CD4-positive, alpha-beta memory T cell (primary cell): Measurements from ENCODE around the gene HOXD10. TPM values are rescaled to one million over a fixed set of nuclear protein-coding genes. Genes with fewer than 3 reads are reported as not detected.

Experiments
- CTCF ChIA-PET: fragments of 350-600 bp; sonication (Branson Sonifier 250); formaldehyde crosslinking; loops from one replicate; lab custom pipeline; 2021; ENCODE audit warnings: inconsistent platforms; ENCODE audit not compliant: partially characterized antibody; lab: Charles Lee
- POLR2A ChIA-PET: fragments of 350-600 bp; sonication (Branson Sonifier 250); formaldehyde crosslinking; loops from one replicate; lab custom pipeline; 2021; ENCODE audit not compliant: partially characterized antibody; lab: Charles Lee
- DNase-seq, 5 donors: peaks; one replicate each; pipeline versions ENCODE4 v3.0.0 to v3.0.0-alpha.2; 2020 to 2022; ENCODE audit warnings: mixed read lengths in 1 of 5
- H3K27ac ChIP-seq: one replicate; pipeline ENCODE4 v1.7.0; 2013; ENCODE audit warnings: low read depth, low read length
- H3K27me3 ChIP-seq: 2 replicates; pipeline ENCODE4 v1.7.0; 2013; ENCODE audit warnings: mild to moderate bottlenecking, low read length, moderate library complexity; ENCODE audit not compliant: insufficient read depth
- H3K36me3 ChIP-seq: 2 replicates; pipeline ENCODE4 v1.7.0; 2013; ENCODE audit warnings: mild to moderate bottlenecking, low read length, moderate library complexity; ENCODE audit not compliant: insufficient read depth
- H3K4me1 ChIP-seq: 2 replicates; pipeline ENCODE4 v1.7.0; 2013; ENCODE audit warnings: mild to moderate bottlenecking, low read length, moderate library complexity; ENCODE audit not compliant: insufficient read depth
- H3K4me3 ChIP-seq, 2 donors: one replicate each; pipeline ENCODE4 v1.7.0; 2013; ENCODE audit warnings: low read length in 2 of 2, mild to moderate bottlenecking in 1 of 2
- H3K9me3 ChIP-seq, 2 donors: one replicate each; pipeline ENCODE4 v1.7.0; 2013; ENCODE audit warnings: low read length in 2 of 2, control low read depth in 1 of 2; ENCODE audit not compliant: control insufficient read depth in 1 of 2
- H3K27ac Mint-ChIP-seq, 7 donors: one replicate each; pipeline ENCODE4 v1.8.0; 2020 to 2021; ENCODE audit warnings: mixed read lengths in 7 of 7, mild to moderate bottlenecking in 6 of 7, inconsistent platforms in 3 of 7, moderate library complexity in 3 of 7
- H3K27me3 Mint-ChIP-seq, 2 donors: one replicate each; pipeline ENCODE4 v1.8.0; 2020 to 2021; ENCODE audit warnings: mixed read lengths in 2 of 2
- H3K36me3 Mint-ChIP-seq, 2 donors: one replicate each; pipeline ENCODE4 v1.8.0; 2020 to 2021; ENCODE audit warnings: mixed read lengths in 2 of 2, inconsistent platforms in 1 of 2, mild to moderate bottlenecking in 1 of 2
- H3K4me1 Mint-ChIP-seq, 4 donors: one replicate each; pipeline ENCODE4 v1.8.0; 2020 to 2021; ENCODE audit warnings: mixed read lengths in 4 of 4, mild to moderate bottlenecking in 1 of 4
- H3K4me3 Mint-ChIP-seq, 8 donors: one replicate each; pipeline ENCODE4 v1.8.0; 2020 to 2021; ENCODE audit warnings: mixed read lengths in 8 of 8, mild to moderate bottlenecking in 7 of 8, moderate library complexity in 6 of 8, inconsistent platforms in 3 of 8
- H3K9me3 Mint-ChIP-seq, 8 donors: one replicate each; pipeline ENCODE4 v1.8.0; 2020 to 2021; ENCODE audit warnings: mixed read lengths in 8 of 8, mild to moderate bottlenecking in 5 of 8, inconsistent platforms in 3 of 8, moderate library complexity in 1 of 8
- intact Hi-C: fragments of 100-400 bp; cut with micrococcal nuclease; formaldehyde crosslinking; loops from one replicate; pipeline ENCODE4 v1.15.1; 2023
- polyA plus RNA-seq, 2 donors: library from polyadenylated mRNA; unstranded; fragments of 300-500 nt; fragmentation: Illumina TruSeq; gene quantifications; one replicate each; pipeline ENCODE4 v1.2.3, GENCODE V29; 2021
- total RNA-seq, 2 experiments: library from RNA; stranded (reverse); gene quantifications; one replicate each; pipeline ENCODE4 v1.2.3, GENCODE V29; 2021

HOXD10 gene
- total and polyA plus RNA-seq, 4 experiments from 2014 or later: not detected

DNA sequence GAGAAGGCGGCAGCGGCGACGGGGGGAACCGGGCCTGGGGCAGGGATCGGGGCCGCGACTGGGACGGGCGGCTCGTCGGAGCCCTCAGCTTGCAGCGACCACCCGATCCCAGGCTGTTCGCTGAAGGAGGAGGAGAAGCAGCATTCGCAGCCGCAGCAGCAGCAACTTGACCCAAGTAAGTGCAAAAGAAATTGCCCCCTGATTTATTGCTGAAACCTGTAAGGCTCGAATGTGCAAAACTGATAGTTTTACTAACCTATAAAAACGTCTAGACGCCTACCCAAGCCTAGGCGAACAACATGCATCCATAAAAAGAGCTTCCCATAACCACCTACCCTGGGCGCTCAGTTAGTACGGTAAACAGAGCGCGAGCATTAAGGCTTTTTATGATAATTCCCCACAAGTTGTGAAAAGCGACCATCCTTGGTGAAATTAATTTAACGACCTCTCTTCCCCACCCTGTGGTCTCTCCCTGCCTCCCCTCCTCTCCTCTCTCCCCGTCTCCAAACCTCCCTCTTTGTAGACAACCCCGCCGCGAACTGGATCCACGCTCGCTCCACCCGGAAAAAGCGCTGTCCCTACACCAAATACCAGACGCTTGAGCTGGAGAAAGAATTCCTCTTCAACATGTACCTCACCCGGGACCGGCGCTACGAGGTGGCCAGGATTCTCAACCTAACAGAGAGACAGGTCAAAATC is 7.0 kb downstream of the HOXD10 start:
- peak overlapping the region in 7 of 8 donors; percentile 23 to 75 (median 44) for H3K4me3 Mint-ChIP-seq
- H3K27ac Mint-ChIP-seq: peak overlapping the region in 4 of 7 donors; percentile 3 to 89 (median 63)
- H3K27me3 Mint-ChIP-seq: peaks cover 69 to 71% of the 10 kb centered on the region in 2 donors
- no peak for DNase-seq
- Histone ChIP-seq H3K9me3 (no peaks in the 10 kb centered on the region), H3K27me3 (peaks cover 82% of the 10 kb centered on the region), H3K4me3 (no peak overlapping the region), H3K36me3 (no peaks in the 10 kb centered on the region), H3K4me1 (peaks cover 23% of the 10 kb centered on the region), H3K27ac (no peak overlapping the region)
- peaks cover 4 to 39% (median 20%) of the 10 kb centered on the region in 4 donors for H3K4me1 Mint-ChIP-seq
- peaks cover 0 to 32% (median 7%) of the 10 kb centered on the region in 8 donors for H3K9me3 Mint-ChIP-seq
- ChIA-PET CTCF (interaction anchor here (1.9 kb wide), 1 partner anchor 332 kb away, joined by 5 read pairs; no protein-coding TSS in a partner anchor), POLR2A (no interaction called here)
- H3K36me3 Mint-ChIP-seq: peaks cover 0 to 7% of the 10 kb centered on the region in 2 donors
- intact Hi-C loops: no loop called here

DNA sequence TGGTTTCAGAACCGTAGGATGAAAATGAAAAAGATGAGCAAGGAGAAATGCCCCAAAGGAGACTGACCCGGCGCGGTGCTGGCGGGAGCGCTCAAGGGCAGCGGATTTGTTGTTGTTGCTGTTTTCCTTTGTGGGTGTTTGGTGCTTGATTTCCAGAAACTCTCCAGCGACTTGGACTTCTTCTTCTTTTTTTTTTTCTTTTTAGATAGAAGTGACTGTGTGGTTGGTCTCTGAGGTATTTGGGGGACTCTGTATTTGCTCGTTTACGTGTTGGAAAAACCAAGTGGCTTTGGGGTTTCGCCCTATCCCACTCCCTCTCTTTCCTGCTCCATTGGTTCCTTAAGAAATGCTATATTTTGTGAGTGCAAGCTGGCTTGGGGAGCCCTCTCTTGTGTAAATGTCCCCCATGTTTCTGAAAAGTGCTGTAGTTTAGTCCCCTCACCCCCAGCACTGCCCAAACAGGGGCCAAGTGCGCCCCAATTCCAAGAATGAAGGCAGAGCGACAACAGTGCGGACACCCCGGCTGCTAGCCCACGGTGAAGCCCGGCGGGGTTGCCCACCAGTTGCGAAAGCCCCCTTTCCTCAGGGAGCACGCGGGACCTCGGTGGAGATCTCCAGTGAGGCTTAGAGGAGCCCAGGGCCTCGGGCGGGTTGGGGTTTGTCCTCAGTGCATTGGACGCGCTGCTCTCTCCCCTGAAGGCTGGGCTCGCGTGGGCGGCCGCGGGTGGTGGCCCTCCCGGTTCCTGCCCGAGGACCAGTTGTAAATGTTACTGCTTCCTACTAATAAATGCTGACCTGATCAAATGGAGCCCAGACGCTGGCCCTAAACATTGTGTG is 7.8 kb downstream of the HOXD10 start:
- Mint-ChIP-seq H3K27ac (peak overlapping the region in 4 of 7 donors; percentile 35 to 89 (median 59)), H3K27me3 (peaks cover 68% of the 10 kb centered on the region in 2 donors), H3K9me3 (peaks cover 0 to 34% (median 2%) of the 10 kb centered on the region in 8 donors), H3K4me1 (peaks cover 4 to 42% (median 22%) of the 10 kb centered on the region in 4 donors), H3K4me3 (peak overlapping the region in 7 of 8 donors; percentile 23 to 75 (median 44)), H3K36me3 (peaks cover 0 to 5% of the 10 kb centered on the region in 2 donors)
- Histone ChIP-seq H3K9me3 (no peaks in the 10 kb centered on the region), H3K27me3 (peaks cover 88% of the 10 kb centered on the region), H3K4me1 (peaks cover 25% of the 10 kb centered on the region), H3K36me3 (no peaks in the 10 kb centered on the region), H3K27ac (no peak overlapping the region), H3K4me3 (no peak overlapping the region)
- intact Hi-C loops: no loop called here
- POLR2A ChIA-PET: no interaction called here
- DNase-seq: no peak
- CTCF ChIA-PET: interaction anchor here (1.0 to 1.9 kb wide), 2 partner anchors 327 to 331 kb away, joined by 3 to 5 read pairs; no protein-coding TSS in a partner anchor

GRCh38 chr2:176124947-176125771 is 8.6 kb downstream of the HOXD10 start:
- Mint-ChIP-seq H3K4me1 (peaks cover 4 to 38% (median 22%) of the 10 kb centered on the region in 4 donors), H3K27me3 (peaks cover 61 to 63% of the 10 kb centered on the region in 2 donors), H3K9me3 (peaks cover 0 to 34% (median 2%) of the 10 kb centered on the region in 8 donors), H3K36me3 (peaks cover 0 to 5% of the 10 kb centered on the region in 2 donors), H3K4me3 (peak overlapping the region in 2 of 8 donors; percentile 11 to 44), H3K27ac (peak overlapping the region in 3 of 7 donors; percentile 19 to 89 (median 31))
- intact Hi-C loops: loop anchor here (5.0 kb wide), 1 partner anchor 1037 kb away; no protein-coding TSS in a partner anchor
- ChIA-PET CTCF (interaction anchor here (0.8 to 4.3 kb wide), 7 partner anchors 15 to 1036 kb away, joined by 3 to 72 read pairs (median 5); no protein-coding TSS in a partner anchor), POLR2A (interaction anchor here (2.2 kb wide), 1 partner anchor 330 kb away, joined by 12 read pairs; no protein-coding TSS in a partner anchor)
- DNase-seq: no peak
- H3K9me3 ChIP-seq: no peaks in the 10 kb centered on the region
- H3K4me1 ChIP-seq: peaks cover 27% of the 10 kb centered on the region
- H3K36me3 ChIP-seq: no peaks in the 10 kb centered on the region
- no peak overlapping the region for H3K27ac ChIP-seq
- no peak overlapping the region for H3K4me3 ChIP-seq
- peaks cover 82% of the 10 kb centered on the region for H3K27me3 ChIP-seq

DNA sequence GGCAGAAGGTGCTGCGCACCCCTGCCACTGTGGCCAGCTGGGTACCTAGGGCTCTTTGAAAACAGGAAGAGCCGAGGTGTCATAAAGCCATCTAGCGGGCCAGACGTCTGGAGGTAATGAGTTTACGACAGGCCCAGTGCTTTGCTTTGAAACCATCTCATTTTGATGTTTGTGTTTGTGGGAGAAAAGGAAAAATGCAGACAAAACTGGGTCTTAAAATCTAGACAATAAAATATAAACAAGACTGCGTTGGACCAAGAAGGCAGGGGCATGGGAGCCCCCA is 9.1 kb downstream of the HOXD10 start:
- peaks cover 0 to 35% (median 2%) of the 10 kb centered on the region in 8 donors for H3K9me3 Mint-ChIP-seq
- H3K9me3 ChIP-seq: no peaks in the 10 kb centered on the region

GRCh38 chr2:176126929-176127773 is 10.6 kb downstream of the HOXD10 start:
- intact Hi-C loops: loop anchor here (1.0 to 5.0 kb wide), 7 partner anchors 328 to 1290 kb away; no protein-coding TSS in a partner anchor

More for the DNA sequence above, 9.1 kb downstream of the HOXD10 start:
- H3K27me3 ChIP-seq: peaks cover 80% of the 10 kb centered on the region
- no peak overlapping the region for H3K27ac ChIP-seq
- CTCF ChIA-PET: interaction anchor here (0.8 to 4.3 kb wide), 6 partner anchors 15 to 1035 kb away, joined by 3 to 72 read pairs (median 6); no protein-coding TSS in a partner anchor
- intact Hi-C loops: loop anchor here (2.0 to 5.0 kb wide), 2 partner anchors 1037 to 1291 kb away; no protein-coding TSS in a partner anchor
- POLR2A ChIA-PET: interaction anchor here (2.2 kb wide), 1 partner anchor 329 kb away, joined by 12 read pairs; no protein-coding TSS in a partner anchor
- peaks cover 0 to 5% of the 10 kb centered on the region in 2 donors for H3K36me3 Mint-ChIP-seq
- peaks cover 4 to 38% (median 24%) of the 10 kb centered on the region in 4 donors for H3K4me1 Mint-ChIP-seq
- no peak for DNase-seq
- no peaks in the 10 kb centered on the region for H3K36me3 ChIP-seq
- H3K4me1 ChIP-seq: peaks cover 30% of the 10 kb centered on the region
- peak overlapping the region in 2 of 7 donors; percentile 19 to 89 for H3K27ac Mint-ChIP-seq
- peaks cover 57 to 59% of the 10 kb centered on the region in 2 donors for H3K27me3 Mint-ChIP-seq
- H3K4me3 ChIP-seq: no peak overlapping the region
- peak overlapping the region in 1 of 8 donors; percentile 44 for H3K4me3 Mint-ChIP-seq

More at GRCh38 chr2:176126929-176127773, 10.6 kb downstream of the HOXD10 start:
- ChIA-PET CTCF (interaction anchor here (0.6 to 4.3 kb wide), 37 partner anchors 9 to 1636 kb away, joined by 3 to 127 read pairs (median 4); no protein-coding TSS in a partner anchor), POLR2A (interaction anchor here (0.9 to 2.2 kb wide), 2 partner anchors 328 to 1022 kb away, joined by 3 to 12 read pairs; no protein-coding TSS in a partner anchor)
- Mint-ChIP-seq H3K9me3 (peaks cover 0 to 40% (median 10%) of the 10 kb centered on the region in 8 donors), H3K36me3 (peaks cover 0 to 4% of the 10 kb centered on the region in 2 donors), H3K27me3 (peaks cover 61 to 63% of the 10 kb centered on the region in 2 donors), H3K4me1 (peaks cover 10 to 45% (median 27%) of the 10 kb centered on the region in 4 donors), H3K4me3 (peak overlapping the region in 2 of 8 donors; percentile 7 to 17), H3K27ac (peak overlapping the region in 2 of 7 donors; percentile 31 to 89)
- H3K36me3 ChIP-seq: no peaks in the 10 kb centered on the region
- H3K27ac ChIP-seq: no peak overlapping the region
- no peaks in the 10 kb centered on the region for H3K9me3 ChIP-seq
- H3K4me3 ChIP-seq: no peak overlapping the region
- peaks cover 78% of the 10 kb centered on the region for H3K27me3 ChIP-seq
- H3K4me1 ChIP-seq: peaks cover 38% of the 10 kb centered on the region
- peak; percentile 56 to 64 (median 58) for DNase-seq
